KMS-11 (cell line): Measurements from ENCODE around the gene FLT3.
"Not testable (repeated sequence)": the region's sequence is repeated elsewhere in the genome, so short reads cannot be mapped to it uniquely, and the experiment has no call there.

ENCODE experiments used
- H2AFZ ChIP-seq: fragments of 200-600 bp; sonication (generic); 2 replicates; pipeline ENCODE4 v1.6.1; 2016; ENCODE audit warnings: antibody characterized with exemption, mixed run types, low read depth
- H3K27ac ChIP-seq: fragments of 200-600 bp; sonication (generic); 2 replicates; pipeline ENCODE4 v1.6.1; 2016; ENCODE audit warnings: mild to moderate bottlenecking, mixed run types
- H3K27me3 ChIP-seq: fragments of 200-600 bp; sonication (generic); 2 replicates; pipeline ENCODE4 v1.6.1; 2017; ENCODE audit warnings: mild to moderate bottlenecking, low read depth, mixed run types, moderate library complexity; ENCODE audit not compliant: insufficient read depth
- H3K36me3 ChIP-seq: fragments of 200-600 bp; sonication (generic); 2 replicates; pipeline ENCODE4 v1.6.1; 2017; ENCODE audit warnings: mild to moderate bottlenecking, mixed run types; ENCODE audit not compliant: insufficient read depth
- H3K4me1 ChIP-seq: fragments of 200-600 bp; sonication (generic); 2 replicates; pipeline ENCODE4 v1.6.1; 2016; ENCODE audit warnings: mild to moderate bottlenecking, low read depth, mixed run types; ENCODE audit not compliant: poor library complexity, severe bottlenecking
- H3K4me2 ChIP-seq: fragments of 200-600 bp; sonication (generic); 2 replicates; pipeline ENCODE4 v1.7.0; 2016; ENCODE audit warnings: mild to moderate bottlenecking, mixed run types
- H3K4me3 ChIP-seq: fragments of 200-600 bp; sonication (generic); IDR thresholded peaks from 2 replicates; pipeline ENCODE4 v1.6.1; 2017; ENCODE audit warnings: low read depth, low read length, mixed read lengths; ENCODE audit not compliant: insufficient read depth
- H3K79me2 ChIP-seq: fragments of 200-600 bp; sonication (generic); 2 replicates; pipeline ENCODE4 v1.6.1; 2016; ENCODE audit warnings: low read depth, mixed run types; ENCODE audit not compliant: insufficient read depth
- H3K9ac ChIP-seq: fragments of 200-600 bp; sonication (generic); 2 replicates; pipeline ENCODE4 v1.6.1; 2016; ENCODE audit warnings: mild to moderate bottlenecking, mixed run types
- H4K20me1 ChIP-seq: fragments of 200-600 bp; sonication (generic); 2 replicates; pipeline ENCODE4 v1.6.1; 2016; ENCODE audit warnings: mild to moderate bottlenecking, mixed run types; ENCODE audit not compliant: insufficient read depth
- TF ChIP-seq, protein P1 (sequence below): fragments of 200-600 bp; sonication (generic); conservative IDR thresholded peaks from 2 replicates; pipeline ENCODE4 v1.6.1; 2017; ENCODE audit warnings: low read depth, mild to moderate bottlenecking, antibody characterized with exemption, low read length, moderate library complexity, mixed read lengths

The FLT3 gene

DNA sequence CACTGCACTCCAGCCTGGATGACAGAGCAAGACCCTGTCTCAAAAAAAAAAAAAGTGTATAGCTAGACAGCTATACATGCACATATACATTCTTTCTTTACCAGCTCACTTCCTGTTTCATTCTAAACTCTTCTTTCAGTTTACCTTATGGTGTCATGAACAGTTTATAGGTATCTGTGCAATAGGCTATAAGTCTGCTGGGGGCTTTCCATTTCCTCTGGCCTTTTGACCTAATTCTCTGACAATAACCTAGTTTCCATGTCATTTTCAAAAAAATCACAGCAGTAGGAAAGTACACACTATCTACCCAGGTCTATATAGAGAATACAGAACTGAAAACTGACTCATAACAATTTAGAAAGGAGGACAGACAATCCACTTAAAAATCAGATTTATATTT is 87.5 kb downstream of the FLT3 start:
- TF ChIP-seq, protein P1, sequence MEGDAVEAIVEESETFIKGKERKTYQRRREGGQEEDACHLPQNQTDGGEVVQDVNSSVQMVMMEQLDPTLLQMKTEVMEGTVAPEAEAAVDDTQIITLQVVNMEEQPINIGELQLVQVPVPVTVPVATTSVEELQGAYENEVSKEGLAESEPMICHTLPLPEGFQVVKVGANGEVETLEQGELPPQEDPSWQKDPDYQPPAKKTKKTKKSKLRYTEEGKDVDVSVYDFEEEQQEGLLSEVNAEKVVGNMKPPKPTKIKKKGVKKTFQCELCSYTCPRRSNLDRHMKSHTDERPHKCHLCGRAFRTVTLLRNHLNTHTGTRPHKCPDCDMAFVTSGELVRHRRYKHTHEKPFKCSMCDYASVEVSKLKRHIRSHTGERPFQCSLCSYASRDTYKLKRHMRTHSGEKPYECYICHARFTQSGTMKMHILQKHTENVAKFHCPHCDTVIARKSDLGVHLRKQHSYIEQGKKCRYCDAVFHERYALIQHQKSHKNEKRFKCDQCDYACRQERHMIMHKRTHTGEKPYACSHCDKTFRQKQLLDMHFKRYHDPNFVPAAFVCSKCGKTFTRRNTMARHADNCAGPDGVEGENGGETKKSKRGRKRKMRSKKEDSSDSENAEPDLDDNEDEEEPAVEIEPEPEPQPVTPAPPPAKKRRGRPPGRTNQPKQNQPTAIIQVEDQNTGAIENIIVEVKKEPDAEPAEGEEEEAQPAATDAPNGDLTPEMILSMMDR = no peak

DNA sequence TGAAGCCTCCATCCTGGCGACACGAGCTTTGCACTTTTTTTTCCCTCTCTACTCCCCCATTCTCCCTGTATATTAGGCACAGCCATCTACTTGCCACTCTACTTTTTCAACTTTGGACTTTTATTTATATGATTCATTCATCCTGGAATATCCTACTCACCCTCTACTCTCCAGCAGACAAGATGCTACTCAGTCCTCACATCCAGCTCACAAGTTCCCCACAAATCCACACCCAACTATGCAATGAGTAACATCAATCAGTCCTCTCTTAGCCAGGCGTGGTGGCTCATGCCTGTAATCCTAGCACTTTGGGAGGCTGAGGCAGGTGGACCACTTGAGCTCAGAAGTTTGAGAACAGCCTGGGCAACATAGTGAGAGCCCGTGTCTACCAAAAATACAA is 88.0 kb downstream of the FLT3 start:
- no peak overlapping the region for H3K4me3 ChIP-seq
- H3K27ac ChIP-seq = no peak overlapping the region
- no peaks in the 10 kb centered on the region for H3K79me2 ChIP-seq
- no peak overlapping the region for H3K4me2 ChIP-seq
- TF ChIP-seq, protein P1 = no peak
- H4K20me1 ChIP-seq = no peaks in the 10 kb centered on the region
- no peaks in the 10 kb centered on the region for H3K36me3 ChIP-seq
- H3K4me1 ChIP-seq = peaks cover 12% of the 10 kb centered on the region
- no peak overlapping the region for H3K9ac ChIP-seq
- H2AFZ ChIP-seq = no peak overlapping the region
- no peaks in the 10 kb centered on the region for H3K27me3 ChIP-seq

More for the DNA sequence above, 87.5 kb downstream of the FLT3 start:
- H4K20me1 ChIP-seq = no peaks in the 10 kb centered on the region
- H3K4me2 ChIP-seq = peak overlapping the region; percentile 3; the same call in 1 of the 2 replicates
- no peaks in the 10 kb centered on the region for H3K27me3 ChIP-seq
- H3K79me2 ChIP-seq = no peaks in the 10 kb centered on the region
- H2AFZ ChIP-seq = no peak overlapping the region
- H3K27ac ChIP-seq = no peak overlapping the region
- H3K9ac ChIP-seq = no peak overlapping the region
- no peaks in the 10 kb centered on the region for H3K36me3 ChIP-seq
- H3K4me1 ChIP-seq = peaks cover 12% of the 10 kb centered on the region
- H3K4me3 ChIP-seq = no peak overlapping the region

DNA sequence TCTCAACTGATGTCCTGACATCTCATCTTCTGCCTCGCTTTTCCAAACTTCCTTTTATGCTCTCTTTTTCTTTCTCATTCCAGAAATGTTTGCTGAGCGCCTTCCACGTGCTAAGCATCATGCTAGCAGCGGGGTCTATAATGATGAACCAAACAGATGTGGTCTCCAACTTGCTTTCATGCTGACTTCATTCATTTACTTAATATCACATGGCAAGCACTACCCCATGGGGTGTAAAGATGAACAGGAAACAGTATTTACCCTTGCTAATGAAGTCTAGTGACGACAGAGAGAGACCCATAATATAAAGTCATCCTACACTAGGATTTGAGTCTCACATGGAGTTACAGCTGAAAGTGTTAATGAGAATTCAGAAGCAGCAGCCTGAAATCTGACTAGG is 90.3 kb downstream of the FLT3 start:
- no peaks in the 10 kb centered on the region for H3K27me3 ChIP-seq

DNA sequence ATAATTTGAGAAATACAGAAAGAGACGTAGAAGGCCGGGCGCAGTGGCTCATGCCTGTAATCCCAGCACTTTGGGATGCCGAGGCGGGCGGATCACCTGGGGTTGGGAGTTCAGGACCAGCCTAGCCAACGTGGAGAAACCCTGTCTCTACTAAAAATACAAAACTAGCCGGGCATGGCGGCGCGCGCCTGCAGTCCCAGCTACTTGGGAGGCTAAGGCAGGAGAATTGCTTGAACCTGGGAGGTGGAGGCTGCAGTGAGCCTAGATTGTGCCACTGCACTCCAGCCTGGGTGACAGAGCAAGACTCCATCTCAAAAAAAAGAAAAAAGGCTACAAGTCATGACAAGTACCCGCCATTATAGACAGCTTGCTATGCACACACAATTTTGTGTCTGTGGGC is 95.4 kb downstream of the FLT3 start:
- H3K4me3 ChIP-seq, H4K20me1 ChIP-seq, H3K4me1 ChIP-seq, H3K27me3 ChIP-seq, H3K27ac ChIP-seq, H3K79me2 ChIP-seq, H3K9ac ChIP-seq, H3K36me3 ChIP-seq, H3K4me2 ChIP-seq, H2AFZ ChIP-seq: not testable (repeated sequence)

More for the DNA sequence above, 90.3 kb downstream of the FLT3 start:
- H2AFZ ChIP-seq = no peak overlapping the region
- H3K9ac ChIP-seq = no peak overlapping the region
- no peak overlapping the region for H3K4me2 ChIP-seq
- TF ChIP-seq, protein P1 = no peak
- no peak overlapping the region for H3K4me3 ChIP-seq
- no peak overlapping the region for H3K27ac ChIP-seq
- H3K79me2 ChIP-seq = no peaks in the 10 kb centered on the region
- no peaks in the 10 kb centered on the region for H4K20me1 ChIP-seq
- H3K36me3 ChIP-seq = no peaks in the 10 kb centered on the region
- H3K4me1 ChIP-seq = peaks cover 12% of the 10 kb centered on the region

DNA sequence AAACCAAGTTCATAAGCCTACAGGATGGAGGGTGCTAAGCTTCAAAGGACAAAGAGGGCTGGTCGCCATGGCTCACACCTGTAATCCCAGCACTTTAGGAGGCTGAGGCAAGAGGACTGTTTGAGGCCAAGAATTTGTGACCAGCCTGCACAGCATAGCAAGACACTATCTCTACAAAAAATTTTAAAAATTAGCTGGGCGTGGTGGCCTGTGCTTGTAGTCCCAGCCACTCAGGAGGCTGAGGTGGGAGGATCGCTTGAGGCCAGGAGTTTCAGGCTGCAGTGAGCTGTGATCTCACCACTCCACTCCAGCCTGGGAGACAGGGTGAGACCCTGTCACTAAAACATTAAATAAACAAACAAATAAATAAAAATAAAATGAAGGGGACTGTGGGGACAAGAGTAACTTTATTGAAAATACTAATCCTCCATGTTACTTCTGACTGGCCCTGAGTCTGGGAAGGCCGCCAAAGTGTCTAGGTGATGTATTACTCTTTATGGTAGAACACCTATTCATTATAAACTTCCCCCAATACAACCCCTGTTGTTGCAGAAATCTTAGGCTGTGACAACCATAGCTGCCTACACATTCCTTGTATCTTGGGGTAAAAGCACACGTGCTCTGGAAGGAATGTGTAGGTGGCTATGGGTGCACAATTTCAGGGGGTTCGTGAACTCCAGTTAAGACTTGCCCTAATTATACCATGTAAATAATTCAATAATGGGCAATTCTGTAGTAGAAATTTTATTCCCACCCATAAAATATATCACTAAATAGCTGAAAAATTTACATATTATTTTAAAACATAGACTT is 97.3 kb downstream of the FLT3 start:
- Histone ChIP-seq H3K4me2 (no peak overlapping the region), H3K79me2 (no peaks in the 10 kb centered on the region), H2AFZ (no peak overlapping the region), H3K4me1 (peaks cover 3% of the 10 kb centered on the region), H4K20me1 (no peaks in the 10 kb centered on the region), H3K36me3 (no peaks in the 10 kb centered on the region), H3K9ac (no peak overlapping the region), H3K27me3 (no peaks in the 10 kb centered on the region), H3K4me3 (no peak overlapping the region), H3K27ac (no peak overlapping the region)
- TF ChIP-seq, protein P1 = no peak
